A172 (cell line): ENCODE measurements around the gene RGS8. TPM values are rescaled to one million over a fixed set of nuclear protein-coding genes. Genes with fewer than 3 reads are reported as not detected.
A peak's percentile ranks its signal among the peaks of the same experiment; 100 is the strongest.
"Not testable (repeated sequence)": the region's sequence is repeated elsewhere in the genome, so short reads cannot be mapped to it uniquely, and the experiment has no call there.

ENCODE experiments used
- DNase-seq: peaks from one replicate; pipeline ENCODE4 v3.0.0-alpha.2; 2015; ENCODE audit warnings: low spot score
- total RNA-seq: library from RNA; depleted of rRNA; stranded (reverse); fragments of >200 nt; shearing (Covaris generic); gene quantifications from 2 replicates; pipeline ENCODE4 v1.2.3, GENCODE V29; 2014

Gene RGS8
- total RNA-seq, 1 experiment from 2014 or later: 0.29 TPM

GRCh38 chr1:182702826-182703524, 18.6 kb upstream of the RGS8 start:
- DNase-seq: no peak

- no peak for DNase-seq
These were observed 15.9 kb upstream of the RGS8 start for GRCh38 chr1:182700351-182700709.

- DNase-seq: no peak
These were observed 15.3 kb upstream of the RGS8 start for GRCh38 chr1:182699393-182700350.

GRCh38 chr1:182698971-182699370, 14.6 kb upstream of the RGS8 start:
- DNase-seq: no peak

GRCh38 chr1:182693139-182693538, 8.8 kb upstream of the RGS8 start:
- not testable (repeated sequence) for DNase-seq

GRCh38 chr1:182690886-182691443, 6.6 kb upstream of the RGS8 start:
- DNase-seq: no peak

GRCh38 chr1:182688436-182689205, 4.2 kb upstream of the RGS8 start:
- no peak for DNase-seq

GRCh38 chr1:182687361-182687760, 3.0 kb upstream of the RGS8 start:
- DNase-seq: no peak

- no peak for DNase-seq
These were observed 2.1 kb upstream of the RGS8 start for GRCh38 chr1:182686446-182686845.

GRCh38 chr1:182685215-182685614, 828 bp upstream of the RGS8 start:
- no peak for DNase-seq

- DNase-seq: no peak
These were observed 1.4 kb downstream of the RGS8 start for GRCh38 chr1:182682898-182683501.

- DNase-seq: no peak
These were observed 2.0 kb downstream of the RGS8 start for GRCh38 chr1:182682406-182682805.

GRCh38 chr1:182681568-182681912, 2.8 kb downstream of the RGS8 start:
- no peak for DNase-seq

GRCh38 chr1:182680901-182681567, 3.4 kb downstream of the RGS8 start:
- DNase-seq: peak; percentile 85

- DNase-seq: no peak
These were observed 4.0 kb downstream of the RGS8 start for GRCh38 chr1:182680408-182680807.

- peak; percentile 23 for DNase-seq
These were observed 4.7 kb downstream of the RGS8 start for GRCh38 chr1:182679684-182680083.

GRCh38 chr1:182677397-182678098, 6.8 kb downstream of the RGS8 start:
- DNase-seq: no peak

- no peak for DNase-seq
These were observed 8.1 kb downstream of the RGS8 start for GRCh38 chr1:182676274-182676673.

- DNase-seq: peak; percentile 26
These were observed 9.8 kb downstream of the RGS8 start for GRCh38 chr1:182674346-182675246.
